Activated CD4-positive, alpha-beta memory T cell treated with anti-CD3 and anti-CD28 coated beads for 36 hours (primary cell): Measurements from ENCODE around the gene NFKBIE. TPM values are rescaled to one million over a fixed set of nuclear protein-coding genes. Genes with fewer than 3 reads are reported as not detected.

Source experiments
- CTCF ChIA-PET: fragments of 350-600 bp; sonication (Branson Sonifier 250); formaldehyde crosslinking; loops from one replicate; lab custom pipeline; 2021; ENCODE audit warnings: antibody characterized with exemption, inconsistent platforms; lab: Charles Lee
- POLR2A ChIA-PET: fragments of 350-600 bp; sonication (Branson Sonifier 250); formaldehyde crosslinking; loops from one replicate; lab custom pipeline; 2021; ENCODE audit warnings: antibody characterized with exemption; lab: Charles Lee
- DNase-seq: peaks from one replicate; pipeline ENCODE4 v3.0.0-alpha.2; 2020
- H3K27ac Mint-ChIP-seq: one replicate; pipeline ENCODE4 v1.8.0; 2021; ENCODE audit warnings: mixed read lengths
- H3K27me3 Mint-ChIP-seq: one replicate; pipeline ENCODE4 v1.8.0; 2021; ENCODE audit warnings: mixed read lengths
- H3K36me3 Mint-ChIP-seq: one replicate; pipeline ENCODE4 v1.8.0; 2021; ENCODE audit warnings: mixed read lengths
- H3K4me1 Mint-ChIP-seq: one replicate; pipeline ENCODE4 v1.8.0; 2021; ENCODE audit warnings: low read depth, mixed read lengths
- H3K4me3 Mint-ChIP-seq: one replicate; pipeline ENCODE4 v1.8.0; 2021; ENCODE audit warnings: mild to moderate bottlenecking, mixed read lengths
- H3K9me3 Mint-ChIP-seq: one replicate; pipeline ENCODE4 v1.8.0; 2021; ENCODE audit warnings: mixed read lengths
- intact Hi-C: fragments of 100-400 bp; cut with micrococcal nuclease; formaldehyde crosslinking; loops from one replicate; pipeline ENCODE4 v1.15.1; 2023
- total RNA-seq, 2 experiments: library from RNA; stranded (reverse); gene quantifications; one replicate each; pipeline ENCODE4 v1.2.3, GENCODE V29; 2021

The NFKBIE gene
- total RNA-seq, 2 experiments from 2014 or later = 24.7 to 25.1 TPM

DNA sequence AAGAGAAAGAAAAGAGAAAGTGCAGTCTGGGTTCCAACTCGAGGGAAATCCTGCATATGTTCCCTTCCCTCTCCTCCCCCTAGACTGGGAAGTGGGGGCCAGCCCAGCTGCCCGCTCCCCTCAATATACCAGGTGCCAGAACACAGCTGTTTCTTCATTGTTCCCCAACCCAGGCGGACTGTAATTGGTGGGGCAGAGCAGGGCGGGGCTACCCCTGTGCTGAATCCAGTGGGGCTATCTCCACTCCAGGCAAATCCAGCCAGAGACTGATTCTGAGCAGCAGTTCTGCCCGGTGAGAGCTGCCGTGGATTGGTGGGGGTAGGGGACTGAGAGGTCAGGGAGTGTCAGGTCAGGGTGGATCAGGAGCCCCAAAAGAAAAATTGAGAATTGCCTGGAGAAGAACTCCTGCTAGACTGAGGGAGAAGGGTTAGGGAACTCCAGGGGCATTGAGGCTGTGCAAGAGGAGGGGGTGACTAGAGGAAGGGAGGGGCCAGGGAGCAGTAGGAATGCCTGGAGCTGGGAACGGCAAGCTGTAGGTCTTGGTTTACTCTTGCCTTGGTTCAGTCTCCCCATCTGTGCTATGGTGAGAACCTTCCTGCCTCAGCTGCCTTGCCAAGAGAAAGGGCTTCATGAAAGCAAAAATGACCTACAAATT, 48.5 kb downstream of the NFKBIE start, which contains the start of gene MYMX:
MYMX (plus strand) TSS at position 250 of the 655 bp plus-strand sequence. CDS start 546 bp downstream, outside the sequence.
- ChIA-PET POLR2A (no interaction called here), CTCF (no interaction called here)
- H3K27me3 Mint-ChIP-seq = peaks cover 12% of the 10 kb centered on the region
- H3K4me3 Mint-ChIP-seq = no peak within 1 kb of the TSS
- H3K4me1 Mint-ChIP-seq = peaks cover 11% of the 10 kb centered on the region
- H3K9me3 Mint-ChIP-seq = no peaks in the 10 kb centered on the region
- no peaks in the 10 kb centered on the region for H3K36me3 Mint-ChIP-seq
- intact Hi-C loops = no loop called here
- no peak for DNase-seq
- H3K27ac Mint-ChIP-seq = no peak within 1 kb of the TSS

- Mint-ChIP-seq H3K9me3 (no peaks in the 10 kb centered on the region), H3K27ac (no peak overlapping the region), H3K36me3 (no peaks in the 10 kb centered on the region), H3K27me3 (peaks cover 12% of the 10 kb centered on the region), H3K4me3 (no peak overlapping the region), H3K4me1 (peaks cover 3% of the 10 kb centered on the region)
- CTCF ChIA-PET = interaction anchor here (1.1 to 2.6 kb wide), 3 partner anchors 42 to 114 kb away, joined by 3 to 8 read pairs (median 3); partner anchors contain the start of gene AARS2
- POLR2A ChIA-PET = no interaction called here
- DNase-seq = no peak
- intact Hi-C loops = no loop called here
Measured at GRCh38 chr6:44214307-44214706, 51.0 kb downstream of the NFKBIE start.

GRCh38 chr6:44211284-44211683, 54.1 kb downstream of the NFKBIE start:
- H3K36me3 Mint-ChIP-seq = no peaks in the 10 kb centered on the region
- POLR2A ChIA-PET = no interaction called here

More at GRCh38 chr6:44211284-44211683, 54.1 kb downstream of the NFKBIE start:
- Mint-ChIP-seq H3K4me1 (no peaks in the 10 kb centered on the region), H3K27me3 (peaks cover 3% of the 10 kb centered on the region), H3K9me3 (no peaks in the 10 kb centered on the region), H3K27ac (no peak overlapping the region), H3K4me3 (no peak overlapping the region)
- intact Hi-C loops = no loop called here
- no peak for DNase-seq
- CTCF ChIA-PET = interaction anchor here (2.4 kb wide), 1 partner anchor 10 kb away, joined by 8 read pairs; no protein-coding TSS in a partner anchor

Other genes with a start within 250 kb of the NFKBIE start
- gene MRPL14, start 138.1 kb downstream of the NFKBIE start, total RNA-seq = 10 to 100 TPM; 49.5 to 50.1 TPM
- gene TMEM63B, start 138.0 kb downstream of the NFKBIE start, total RNA-seq = 10 to 100 TPM; 11.6 to 13.0 TPM
- under 1 TPM in 1 of 2 experiments, not detected in 1; 0.12 TPM for gene CAPN11, start 106.7 kb downstream of the NFKBIE start, total RNA-seq
- not detected for gene MYMX, start 48.6 kb downstream of the NFKBIE start, total RNA-seq
- gene SLC29A1, start 42.0 kb downstream of the NFKBIE start, total RNA-seq = 10 to 100 TPM; 47.6 to 50.0 TPM
- 1,000 to 10,000 TPM; 1,671 to 1,695 TPM for gene HSP90AB1, start 18.4 kb downstream of the NFKBIE start, total RNA-seq
- 10 to 100 TPM; 16.5 to 16.8 TPM for gene SLC35B2, start 8.0 kb downstream of the NFKBIE start, total RNA-seq
- under 1 TPM; 0.07 to 0.12 TPM for gene TMEM151B, start 4.9 kb upstream of the NFKBIE start, total RNA-seq
- 10 to 100 TPM; 16.3 to 16.5 TPM for gene AARS2, start 47.8 kb upstream of the NFKBIE start, total RNA-seq
- not detected for gene SPATS1, start 77.1 kb upstream of the NFKBIE start, total RNA-seq
- gene CDC5L, start 122.2 kb upstream of the NFKBIE start, total RNA-seq = 10 to 100 TPM; 24.0 to 24.3 TPM